Endodermal cell (in vitro differentiated cells): ENCODE data around the gene PPP1R9A. TPM values are rescaled to one million over a fixed set of nuclear protein-coding genes. Genes with fewer than 3 reads are reported as not detected.

Experiments
- DNase-seq: peaks from one replicate; pipeline ENCODE4 v3.0.0-alpha.2; 2017
- H3K27ac ChIP-seq: 2 replicates; pipeline ENCODE4 v1.5.1; 2013; ENCODE audit warnings: mild to moderate bottlenecking, low read depth, low read length, moderate library complexity
- H3K27me3 ChIP-seq: 2 replicates; pipeline ENCODE4 v1.6.1; 2013; ENCODE audit warnings: mild to moderate bottlenecking, low read length, moderate library complexity; ENCODE audit not compliant: insufficient read depth, control insufficient read depth, poor library complexity, severe bottlenecking
- H3K36me3 ChIP-seq: 2 replicates; pipeline ENCODE4 v1.7.0; 2013; ENCODE audit warnings: mild to moderate bottlenecking, low read length, moderate library complexity; ENCODE audit not compliant: control insufficient read depth, insufficient read depth
- H3K4me1 ChIP-seq: one replicate; pipeline ENCODE4 v1.7.0; 2013; ENCODE audit warnings: low read length; ENCODE audit not compliant: control insufficient read depth, insufficient read depth
- H3K4me3 ChIP-seq: 2 replicates; pipeline ENCODE4 v1.5.1; 2013; ENCODE audit warnings: mild to moderate bottlenecking, low read length, moderate library complexity
- H3K9ac ChIP-seq: 2 replicates; pipeline ENCODE4 v1.6.1; 2013; ENCODE audit warnings: mild to moderate bottlenecking, low read length, moderate library complexity; ENCODE audit not compliant: poor library complexity, severe bottlenecking; ENCODE audit errors: extremely low read depth
- H3K9me3 ChIP-seq: 2 replicates; pipeline ENCODE4 v1.6.1; 2013; ENCODE audit warnings: mild to moderate bottlenecking, low read length, moderate library complexity; ENCODE audit not compliant: control insufficient read depth
- H3K27ac Mint-ChIP-seq: 2 replicates; pipeline ENCODE4 v1.8.0; 2020; ENCODE audit warnings: mixed read lengths
- H3K27me3 Mint-ChIP-seq: 2 replicates; pipeline ENCODE4 v1.8.0; 2021; ENCODE audit warnings: mild to moderate bottlenecking, mixed read lengths; ENCODE audit not compliant: insufficient read depth
- H3K36me3 Mint-ChIP-seq: 2 replicates; pipeline ENCODE4 v1.8.0; 2020; ENCODE audit warnings: low read depth, mixed read lengths
- H3K4me1 Mint-ChIP-seq: 2 replicates; pipeline ENCODE4 v1.8.0; 2020; ENCODE audit warnings: mixed read lengths
- H3K4me3 Mint-ChIP-seq: 2 replicates; pipeline ENCODE4 v1.8.0; 2020; ENCODE audit warnings: mild to moderate bottlenecking, moderate library complexity, mixed read lengths
- H3K9me3 Mint-ChIP-seq: 2 replicates; pipeline ENCODE4 v1.8.0; 2020; ENCODE audit warnings: mild to moderate bottlenecking, mixed read lengths
- WGBS, 2 experiments: methylation state at CpG; one replicate each; pipeline versions ENCODE4 v1.1.5 to v1.1.7; 2013; ENCODE audit warnings: missing lambda C conversion rate in 2 of 2, mixed read lengths in 1 of 2; ENCODE audit not compliant: insufficient coverage in 1 of 2, insufficient read length in 1 of 2; 5-methylcytosine and 5-hydroxymethylcytosine counted together
- total RNA-seq, 2 donors: library from RNA; stranded (reverse); fragmentation: NEBNext Ultra II Directional in 1 of 2; extraction: Animal tissue kit (Norgen Biotek cat#: 25700) in 1 of 2; gene quantifications; 2 replicates in 1 of 2; 3 replicates in 1 of 2; pipeline ENCODE4 v1.2.1, GENCODE V29; 2021
- TF ChIP-seq, protein P1 (sequence below): fragments of 200-600 bp; sonication (generic); conservative IDR thresholded peaks from 2 replicates; pipeline ENCODE4 v1.5.0; 2021; ENCODE audit warnings: antibody characterized with exemption, mild to moderate bottlenecking

PPP1R9A gene
- total RNA-seq, 2 donors from 2014 or later = 38.7 to 39.4 TPM

DNA sequence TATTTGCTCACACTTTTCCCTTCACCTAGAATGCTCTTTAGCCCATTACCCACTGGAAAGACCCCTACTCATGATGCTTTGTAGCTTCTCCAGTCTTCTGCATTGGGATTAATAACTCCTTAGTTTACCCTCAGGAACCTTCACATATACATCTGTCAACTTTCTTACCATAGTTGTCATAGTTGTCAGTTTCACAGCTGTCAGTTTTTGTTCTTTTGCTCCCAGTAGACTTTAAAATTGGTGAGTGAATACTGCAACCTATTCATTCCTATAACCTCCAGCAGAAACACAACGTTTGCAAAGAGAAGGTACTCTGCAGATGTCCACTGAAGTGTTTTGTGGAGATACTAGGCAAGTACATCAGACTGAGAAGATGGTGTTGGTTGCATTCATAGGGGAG, 414.3 kb downstream of the PPP1R9A start:
- Histone ChIP-seq H3K9ac (no peak overlapping the region), H3K4me3 (no peak overlapping the region), H3K9me3 (peaks cover 9% of the 10 kb centered on the region), H3K36me3 (no peaks in the 10 kb centered on the region), H3K4me1 (no peaks in the 10 kb centered on the region), H3K27me3 (no peaks in the 10 kb centered on the region), H3K27ac (no peak overlapping the region)
- Mint-ChIP-seq H3K27me3 (peaks cover 34% of the 10 kb centered on the region), H3K9me3 (peaks cover 5% of the 10 kb centered on the region), H3K36me3 (no peaks in the 10 kb centered on the region), H3K27ac (no peak overlapping the region), H3K4me1 (no peaks in the 10 kb centered on the region), H3K4me3 (no peak overlapping the region)
- DNase-seq = no peak
- TF ChIP-seq, protein P1, sequence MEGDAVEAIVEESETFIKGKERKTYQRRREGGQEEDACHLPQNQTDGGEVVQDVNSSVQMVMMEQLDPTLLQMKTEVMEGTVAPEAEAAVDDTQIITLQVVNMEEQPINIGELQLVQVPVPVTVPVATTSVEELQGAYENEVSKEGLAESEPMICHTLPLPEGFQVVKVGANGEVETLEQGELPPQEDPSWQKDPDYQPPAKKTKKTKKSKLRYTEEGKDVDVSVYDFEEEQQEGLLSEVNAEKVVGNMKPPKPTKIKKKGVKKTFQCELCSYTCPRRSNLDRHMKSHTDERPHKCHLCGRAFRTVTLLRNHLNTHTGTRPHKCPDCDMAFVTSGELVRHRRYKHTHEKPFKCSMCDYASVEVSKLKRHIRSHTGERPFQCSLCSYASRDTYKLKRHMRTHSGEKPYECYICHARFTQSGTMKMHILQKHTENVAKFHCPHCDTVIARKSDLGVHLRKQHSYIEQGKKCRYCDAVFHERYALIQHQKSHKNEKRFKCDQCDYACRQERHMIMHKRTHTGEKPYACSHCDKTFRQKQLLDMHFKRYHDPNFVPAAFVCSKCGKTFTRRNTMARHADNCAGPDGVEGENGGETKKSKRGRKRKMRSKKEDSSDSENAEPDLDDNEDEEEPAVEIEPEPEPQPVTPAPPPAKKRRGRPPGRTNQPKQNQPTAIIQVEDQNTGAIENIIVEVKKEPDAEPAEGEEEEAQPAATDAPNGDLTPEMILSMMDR = no peak
- WGBS, 2 experiments = 67% methylated on average over 1 of the region's 1 CpG; no CpG with 5 or more reads in 1 of the 2 experiments

- Histone ChIP-seq H3K27ac (no peak overlapping the region), H3K9me3 (peaks cover 11% of the 10 kb centered on the region), H3K36me3 (no peaks in the 10 kb centered on the region), H3K9ac (no peak overlapping the region), H3K4me1 (no peaks in the 10 kb centered on the region), H3K4me3 (no peak overlapping the region), H3K27me3 (no peaks in the 10 kb centered on the region)
- H3K4me3 Mint-ChIP-seq = no peak overlapping the region
- H3K27me3 Mint-ChIP-seq = peaks cover 34% of the 10 kb centered on the region
- no peaks in the 10 kb centered on the region for H3K36me3 Mint-ChIP-seq
- DNase-seq = no peak
- 92 to 100% methylated on average over 5 to 7 of the region's 8 CpGs for WGBS, 2 experiments
- H3K27ac Mint-ChIP-seq = no peak overlapping the region
- TF ChIP-seq, protein P1 = no peak
- peaks cover 5% of the 10 kb centered on the region for H3K9me3 Mint-ChIP-seq
- peaks cover 3% of the 10 kb centered on the region for H3K4me1 Mint-ChIP-seq
Measured at GRCh38 chr7:95322396-95322795, 415.0 kb downstream of the PPP1R9A start.

DNA sequence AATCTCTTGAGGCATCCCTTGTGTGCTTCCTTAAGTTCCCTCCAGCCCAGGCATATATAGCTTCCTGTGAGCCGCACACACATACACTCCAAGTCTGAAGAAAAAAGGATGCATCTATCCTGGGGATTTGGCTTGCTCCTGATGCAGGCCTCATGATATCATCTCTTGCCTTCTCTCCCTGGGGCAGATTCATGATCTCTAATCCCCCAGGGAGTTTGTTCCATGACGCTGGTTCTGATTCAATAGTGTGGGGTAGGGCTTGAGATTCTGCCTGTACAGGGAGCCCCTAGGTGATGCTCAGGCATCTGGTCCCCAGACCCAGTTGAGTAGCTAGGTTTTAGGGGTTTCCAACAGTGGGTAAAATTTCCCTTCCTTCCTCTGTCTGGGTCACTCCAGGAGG, 415.5 kb downstream of the PPP1R9A start:
- Mint-ChIP-seq H3K27ac (no peak overlapping the region), H3K27me3 (peaks cover 34% of the 10 kb centered on the region), H3K4me3 (no peak overlapping the region), H3K36me3 (no peaks in the 10 kb centered on the region), H3K9me3 (peaks cover 5% of the 10 kb centered on the region), H3K4me1 (peaks cover 3% of the 10 kb centered on the region)
- no peak for DNase-seq
- H3K27me3 ChIP-seq = no peaks in the 10 kb centered on the region
- H3K9me3 ChIP-seq = peaks cover 11% of the 10 kb centered on the region
- no peaks in the 10 kb centered on the region for H3K4me1 ChIP-seq
- WGBS, 2 experiments = 88 to 100% methylated on average over 1 to 2 of the region's 2 CpGs
- H3K27ac ChIP-seq = no peak overlapping the region
- TF ChIP-seq, protein P1 = no peak
- no peaks in the 10 kb centered on the region for H3K36me3 ChIP-seq
- no peak overlapping the region for H3K4me3 ChIP-seq
- no peak overlapping the region for H3K9ac ChIP-seq
